Renal cortex interstitium (tissue), 11 donors: Measurements from ENCODE around the gene SHROOM3. TPM values are rescaled to one million over a fixed set of nuclear protein-coding genes. Genes with fewer than 3 reads are reported as not detected.

ENCODE experiments used
- DNase-seq, 11 donors: peaks; one replicate each; pipeline ENCODE4 v3.0.0-alpha.2; 2013; ENCODE audit warnings: low read depth in 9 of 11, low spot score in 4 of 11; ENCODE audit errors: extremely low read depth in 1 of 11
- polyA plus RNA-seq, 3 donors: library from polyadenylated mRNA; unstranded; fragments of 120-200 nt; gene quantifications; one replicate each; pipeline ENCODE4 v1.2.1, GENCODE V29; 2013; ENCODE audit not compliant: insufficient read length in 3 of 3

The SHROOM3 gene
- polyA plus RNA-seq, 3 donors: 33.4 to 42.4 (median 38.0) TPM

DNA sequence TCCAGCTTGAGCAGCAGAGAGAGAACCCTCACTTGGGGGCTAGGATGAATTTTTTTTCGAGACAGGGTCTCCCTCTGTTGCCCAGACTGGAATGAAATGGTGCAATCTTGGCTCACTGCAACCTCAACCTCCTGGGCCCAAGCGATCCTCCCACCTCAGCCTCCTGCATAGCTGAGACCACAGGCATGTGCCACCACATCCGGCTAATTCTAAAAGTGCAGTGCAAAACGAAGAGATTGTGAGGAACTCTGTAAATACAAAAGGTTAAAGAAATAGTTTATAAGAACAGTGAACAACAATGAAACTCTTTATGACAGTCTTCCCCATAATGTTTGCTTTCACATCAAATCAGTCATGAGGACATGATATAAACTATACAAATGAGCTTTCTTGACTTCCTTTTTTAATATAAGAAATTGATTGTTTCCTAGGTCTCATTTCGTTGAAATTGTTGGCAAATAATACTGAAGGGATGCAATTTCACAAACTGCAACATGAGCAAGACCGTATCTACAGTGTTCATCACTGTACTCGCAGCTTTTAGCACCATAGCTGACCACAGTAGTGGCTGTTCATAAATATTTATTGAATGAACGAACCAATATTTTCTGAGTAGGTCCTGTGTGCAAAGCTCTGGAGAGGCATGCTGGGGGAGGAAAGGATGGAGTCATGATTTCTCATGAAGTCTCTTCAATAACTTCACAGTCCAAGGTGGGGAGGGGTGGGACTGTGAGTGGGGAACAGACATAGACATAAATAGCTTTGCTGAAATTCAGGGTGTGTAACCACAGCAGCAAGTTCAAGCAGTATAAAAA is 116.1 kb downstream of the SHROOM3 start:
- no peak for DNase-seq

DNA sequence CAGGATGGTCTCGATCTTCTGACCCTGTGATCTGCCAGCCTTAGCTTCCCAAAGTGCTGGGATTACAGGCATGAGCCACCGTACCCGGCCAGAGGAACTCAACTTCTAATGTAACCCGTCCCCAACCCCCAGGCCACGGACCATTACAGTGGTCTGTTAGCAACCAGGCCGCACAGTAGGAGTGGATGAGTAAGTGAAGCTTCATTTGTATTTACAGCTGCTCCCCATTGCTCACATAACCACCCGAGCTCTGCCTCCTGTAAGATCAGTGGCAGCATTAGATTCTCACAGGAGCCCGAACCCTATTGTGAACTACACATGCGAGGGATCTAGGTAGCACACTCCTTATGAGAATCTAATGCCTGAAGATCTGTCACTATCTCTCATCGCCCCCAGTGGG is 119.6 kb downstream of the SHROOM3 start:
- DNase-seq: no peak

DNA sequence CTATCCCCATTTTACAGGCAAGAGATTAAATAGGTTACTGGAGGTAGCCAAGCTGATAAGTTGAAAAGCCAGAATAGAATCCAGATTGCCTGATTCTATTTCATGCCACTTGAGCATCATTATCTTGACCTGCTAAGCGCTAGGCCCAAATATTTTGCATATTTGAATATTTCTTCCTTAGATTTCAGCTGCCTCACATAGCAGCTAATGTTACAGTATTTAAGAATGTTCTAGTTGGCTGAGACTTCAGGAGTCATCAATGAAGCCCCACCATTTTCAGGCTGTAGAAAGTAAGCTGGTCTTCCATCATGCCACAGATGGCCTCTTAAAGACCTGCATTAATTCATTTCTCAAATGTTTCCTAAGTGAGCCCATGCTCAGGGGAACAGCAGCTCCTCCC is 121.4 kb downstream of the SHROOM3 start:
- no peak for DNase-seq

- DNase-seq: no peak
Measured at GRCh38 chr4:76558396-76559235, 123.6 kb downstream of the SHROOM3 start.

- DNase-seq: no peak
Measured at GRCh38 chr4:76559236-76560071, 124.4 kb downstream of the SHROOM3 start.

DNA sequence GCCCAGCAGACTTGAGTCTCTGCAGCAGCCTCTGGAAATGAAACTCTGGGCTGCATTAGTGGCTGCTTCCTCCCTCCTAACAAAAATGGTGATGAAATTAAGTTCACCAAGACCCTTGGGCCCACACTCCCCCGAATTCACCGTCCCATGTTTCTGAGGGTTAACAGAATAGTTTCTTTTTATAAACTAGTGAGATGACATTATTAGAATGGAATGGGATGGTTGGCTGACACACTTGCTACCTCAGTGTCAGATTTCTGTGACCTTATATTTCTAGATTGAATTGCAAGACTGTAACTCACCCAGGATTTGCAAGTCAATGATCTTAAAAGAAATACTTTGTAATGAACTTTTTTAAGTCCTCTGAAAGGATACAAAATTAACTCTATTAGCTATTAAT is 127.1 kb downstream of the SHROOM3 start:
- no peak for DNase-seq

DNA sequence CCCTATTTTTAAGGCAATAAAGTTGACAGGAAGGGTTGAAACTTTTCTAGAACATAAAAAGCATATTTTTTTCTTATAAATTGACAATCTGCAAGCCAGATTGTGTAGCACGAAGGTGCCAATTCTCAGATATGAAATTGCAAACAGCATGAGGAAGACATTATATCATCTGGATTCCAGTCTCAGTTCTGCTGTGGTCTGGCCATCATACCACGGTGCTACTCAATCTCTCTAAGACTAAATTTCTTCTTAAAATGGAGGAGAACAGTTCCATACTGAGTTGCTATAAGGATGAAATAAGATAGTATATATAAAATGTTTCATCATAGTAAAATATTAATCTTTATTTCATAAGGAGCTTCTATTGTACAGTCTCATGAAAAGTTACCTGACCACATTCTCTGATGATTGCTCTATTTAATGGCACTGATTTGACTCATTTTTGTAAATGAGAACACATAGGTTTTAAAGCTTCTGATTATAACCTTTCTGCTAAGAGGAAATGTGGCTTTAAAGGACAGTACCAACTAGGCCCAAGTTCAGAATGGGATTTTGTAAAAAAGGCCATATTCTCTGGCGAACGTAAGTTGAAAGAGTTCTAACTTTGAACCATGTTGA is 127.9 kb downstream of the SHROOM3 start:
- DNase-seq: no peak

DNA sequence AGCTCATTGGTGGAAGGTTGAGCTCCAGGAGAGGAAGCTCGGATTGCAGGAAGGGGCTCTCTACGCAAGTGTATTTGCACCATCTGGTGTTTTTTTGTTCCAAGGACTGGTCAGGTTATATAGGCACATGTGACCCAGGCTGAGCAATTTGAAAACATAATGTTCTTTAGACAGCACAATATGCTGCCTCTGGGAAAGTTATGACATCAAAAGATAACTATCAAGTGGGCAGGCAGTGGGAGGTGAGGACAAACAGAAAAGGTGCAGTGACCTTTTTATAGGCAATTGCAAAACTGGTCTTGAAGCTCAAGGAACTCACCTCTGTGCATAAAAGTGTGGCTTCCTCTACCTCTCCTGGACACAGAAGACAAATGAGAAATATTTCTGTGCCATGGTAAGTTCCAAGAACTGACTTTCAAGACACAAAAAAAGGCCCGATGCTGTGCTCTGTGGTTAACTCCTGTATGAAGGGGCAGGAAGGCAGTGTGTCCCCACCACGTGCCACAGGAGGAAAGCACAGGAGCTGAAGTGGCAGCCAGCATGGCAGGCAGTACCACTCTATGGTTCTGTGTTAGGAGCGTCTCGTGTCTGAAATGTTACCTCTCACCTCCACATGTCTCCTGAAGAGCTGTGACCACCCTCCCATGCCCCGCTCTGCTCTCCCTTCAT is 128.6 kb downstream of the SHROOM3 start:
- no peak for DNase-seq

- no peak for DNase-seq
Measured at GRCh38 chr4:76564123-76564915, 129.3 kb downstream of the SHROOM3 start.

DNA sequence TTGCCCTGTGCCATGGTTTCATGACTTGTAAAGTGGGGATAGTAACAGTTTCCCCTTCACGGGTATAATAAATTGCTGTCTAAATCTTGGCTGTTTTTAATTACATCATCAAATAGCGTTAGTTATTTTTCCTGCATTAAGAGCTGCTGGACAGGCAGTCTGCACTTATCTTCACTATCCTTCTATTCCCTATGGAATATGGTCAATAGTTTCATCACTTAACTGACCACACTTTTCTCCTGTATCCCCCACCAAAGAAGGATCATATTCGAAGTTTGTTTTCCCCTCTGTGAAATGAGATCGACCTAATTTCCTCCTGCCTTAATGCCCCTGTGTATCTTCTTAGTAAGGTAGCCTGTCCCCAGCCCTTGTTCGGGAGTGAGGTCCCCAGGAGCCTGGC is 133.2 kb downstream of the SHROOM3 start:
- no peak for DNase-seq

- DNase-seq: no peak
Measured at GRCh38 chr4:76569225-76569624, 134.2 kb downstream of the SHROOM3 start.

DNA sequence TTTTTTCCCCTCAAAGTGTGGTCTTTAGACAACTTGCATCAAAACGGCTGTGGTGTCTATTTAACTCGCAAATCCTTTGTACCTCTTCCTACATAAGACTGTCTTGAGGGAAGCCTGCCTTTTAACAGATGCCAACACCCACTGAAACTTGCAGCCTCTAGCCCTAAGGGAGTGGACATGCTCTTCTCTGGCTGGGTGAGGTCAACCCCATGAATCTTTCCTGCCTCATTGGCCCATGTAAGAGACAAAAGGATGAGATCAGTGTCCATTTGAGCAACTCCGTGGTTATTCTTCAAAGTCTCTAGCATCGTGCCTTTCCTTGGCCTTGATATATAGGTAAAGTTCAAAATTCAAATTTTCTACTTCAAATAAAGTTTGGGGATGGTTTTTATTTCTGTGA is 134.7 kb downstream of the SHROOM3 start:
- no peak for DNase-seq

DNA sequence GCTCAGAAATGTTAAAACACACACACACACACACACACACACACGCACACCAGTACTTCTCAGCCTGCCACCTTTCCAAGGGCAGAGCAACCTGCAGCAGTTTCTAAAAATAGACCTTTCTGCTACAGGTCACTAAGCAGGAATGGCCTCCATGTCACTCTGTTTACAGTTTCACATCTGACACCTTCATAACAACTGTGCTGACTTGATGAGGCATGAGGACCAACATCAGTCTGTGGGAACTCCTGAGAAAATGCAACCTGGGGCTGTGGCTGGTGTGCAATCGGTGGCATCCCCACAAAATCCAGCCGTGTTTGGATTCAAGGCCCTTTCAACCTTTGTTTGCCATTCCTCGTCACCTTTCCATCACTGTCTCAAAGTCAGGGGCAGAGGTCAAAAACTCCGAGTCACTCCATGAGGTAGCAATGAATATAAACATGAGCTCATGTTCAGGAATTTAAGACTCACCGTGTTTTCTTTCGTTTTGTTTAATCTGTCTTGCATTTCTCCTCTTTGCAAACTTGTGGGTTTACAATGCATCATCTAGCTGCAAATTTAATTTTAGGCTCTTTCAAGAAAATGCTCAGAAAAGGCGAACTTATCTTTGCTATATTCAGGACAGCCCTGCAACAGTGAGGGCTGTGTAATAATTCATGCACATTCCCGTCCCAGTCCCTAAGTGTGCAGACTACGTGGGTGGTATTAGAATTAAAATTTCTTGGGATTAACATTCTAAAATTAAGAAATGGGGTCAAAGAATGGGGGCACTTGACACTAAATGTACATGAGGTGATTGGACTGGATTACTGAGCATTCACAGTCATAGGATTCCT is 135.3 kb downstream of the SHROOM3 start:
- DNase-seq: peak in 3 of 11 donors; percentile 67 to 78 (median 69)

DNA sequence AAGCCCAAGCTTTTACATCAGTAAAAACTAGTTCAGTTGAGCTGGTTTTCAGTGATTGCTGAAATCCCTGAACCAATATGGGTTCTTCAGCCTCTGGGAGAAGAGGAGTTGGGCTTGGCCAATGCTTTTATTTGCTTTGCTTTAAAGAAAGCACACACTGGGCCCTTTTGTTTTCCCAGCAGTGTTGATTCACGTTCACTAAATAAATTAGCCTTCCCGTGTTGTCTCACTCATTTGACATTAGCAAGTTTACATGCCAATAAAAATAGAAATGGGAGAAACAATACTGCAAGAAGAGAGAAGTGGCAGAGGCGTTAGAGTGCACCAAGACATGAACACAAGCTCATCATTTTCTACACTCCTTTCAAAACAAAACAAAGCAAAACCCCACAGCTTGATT is 136.2 kb downstream of the SHROOM3 start:
- no peak for DNase-seq

DNA sequence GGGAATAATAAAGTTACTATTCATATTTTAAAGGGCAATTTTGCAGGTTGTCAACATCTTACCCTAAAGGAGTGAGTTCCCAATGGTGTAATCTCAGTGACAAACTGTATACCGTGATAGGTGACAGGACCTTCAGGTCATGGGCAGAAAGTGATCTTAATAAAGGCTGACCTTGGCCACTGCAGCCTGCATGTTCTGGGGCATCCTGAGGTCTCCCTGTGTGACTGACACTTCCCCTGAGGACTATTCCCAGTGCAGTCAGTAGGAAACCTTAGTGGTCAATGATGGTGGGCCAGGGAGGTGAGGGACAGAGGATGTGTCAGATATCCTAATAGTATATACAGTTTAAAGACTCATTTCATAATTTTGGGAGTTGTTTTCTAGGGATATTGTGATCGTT is 137.2 kb downstream of the SHROOM3 start:
- no peak for DNase-seq

GRCh38 chr4:76576824-76577223 is 141.8 kb downstream of the SHROOM3 start:
- DNase-seq: no peak

- no peak for DNase-seq
Measured at GRCh38 chr4:76578002-76578560, 143.1 kb downstream of the SHROOM3 start.
